Stimulated activated CD8-positive, alpha-beta memory T cell treated with anti-CD3 and anti-CD28 coated beads, Interleukin-15, amount 100 ng/mL, for 4 hours (primary cell): ENCODE results near the gene PHF23.
"Not testable (repeated sequence)": the region's sequence is repeated elsewhere in the genome, so short reads cannot be mapped to it uniquely, and the experiment has no call there.

ENCODE experiments used
- DNase-seq, 2 donors: peaks; one replicate each; pipeline ENCODE4 v3.0.0-alpha.2; 2020; ENCODE audit warnings: low read depth in 2 of 2

Gene PHF23

GRCh38 chr17:7258731-7259554, 19.7 kb upstream of the PHF23 start:
- no peak for DNase-seq

GRCh38 chr17:7256766-7257456, 17.7 kb upstream of the PHF23 start:
- DNase-seq: no peak

GRCh38 chr17:7254511-7254910, 15.3 kb upstream of the PHF23 start:
- no peak for DNase-seq

DNA sequence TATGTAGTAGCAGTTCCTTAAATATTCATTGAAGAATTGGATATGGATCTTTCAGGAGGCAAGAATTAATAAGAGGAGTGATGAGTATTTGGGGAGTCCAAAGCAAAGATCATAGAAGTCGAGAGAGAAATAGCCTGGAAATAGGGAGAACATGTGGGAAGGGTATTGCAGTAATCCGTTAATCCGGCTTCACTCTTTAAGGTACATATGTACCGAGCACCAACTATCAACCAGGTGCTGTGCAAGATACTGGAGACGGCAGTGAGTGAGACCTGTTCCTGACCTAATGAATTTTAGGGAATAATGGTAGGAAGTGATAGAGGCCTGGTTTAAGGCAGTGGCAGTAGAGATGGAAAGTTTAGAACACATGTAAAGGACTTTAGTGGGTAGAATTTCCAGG, 13.8 kb upstream of the PHF23 start:
- no peak for DNase-seq

- peak; percentile 69 to 73 for DNase-seq
Measured at GRCh38 chr17:7252176-7253043, 13.2 kb upstream of the PHF23 start, which contains the start of gene ELP5. ELP5 (plus strand) TSS chr17:7252215; CDS start chr17:7252551, 336 bp downstream.

DNA sequence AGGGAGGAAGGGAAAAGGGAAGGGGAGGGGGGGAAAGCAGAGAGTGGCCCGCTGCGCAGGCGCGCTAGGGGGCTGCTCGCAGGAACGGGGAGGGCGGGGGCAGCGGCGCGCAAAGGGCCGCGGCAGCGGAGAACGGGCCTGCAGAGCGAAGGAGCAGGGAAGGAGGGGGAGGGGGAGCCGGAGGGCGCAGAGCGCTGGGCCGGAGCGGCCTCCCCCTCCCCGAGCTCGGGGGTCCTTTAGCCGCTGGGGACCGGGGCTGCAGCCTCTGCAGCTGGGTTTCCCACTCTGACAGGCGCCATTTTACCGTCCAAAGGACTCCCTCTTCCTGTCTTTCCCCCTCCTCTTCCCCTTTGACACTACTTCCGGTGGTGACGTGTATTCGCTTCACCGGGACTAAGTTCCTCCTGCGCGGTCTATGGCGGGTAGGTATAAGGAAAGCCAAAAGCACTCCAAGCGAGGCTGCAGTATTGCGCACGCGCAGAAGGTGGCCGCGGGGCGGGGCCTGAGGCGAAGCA, 12.5 kb upstream of the PHF23 start, which contains the start of gene CTDNEP1:
Gene CTDNEP1 (minus strand): TSS at position 74 of the 515 bp plus-strand sequence. CDS start 438 bp downstream, outside the sequence.
- DNase-seq: peak; percentile 97 to 99

DNA sequence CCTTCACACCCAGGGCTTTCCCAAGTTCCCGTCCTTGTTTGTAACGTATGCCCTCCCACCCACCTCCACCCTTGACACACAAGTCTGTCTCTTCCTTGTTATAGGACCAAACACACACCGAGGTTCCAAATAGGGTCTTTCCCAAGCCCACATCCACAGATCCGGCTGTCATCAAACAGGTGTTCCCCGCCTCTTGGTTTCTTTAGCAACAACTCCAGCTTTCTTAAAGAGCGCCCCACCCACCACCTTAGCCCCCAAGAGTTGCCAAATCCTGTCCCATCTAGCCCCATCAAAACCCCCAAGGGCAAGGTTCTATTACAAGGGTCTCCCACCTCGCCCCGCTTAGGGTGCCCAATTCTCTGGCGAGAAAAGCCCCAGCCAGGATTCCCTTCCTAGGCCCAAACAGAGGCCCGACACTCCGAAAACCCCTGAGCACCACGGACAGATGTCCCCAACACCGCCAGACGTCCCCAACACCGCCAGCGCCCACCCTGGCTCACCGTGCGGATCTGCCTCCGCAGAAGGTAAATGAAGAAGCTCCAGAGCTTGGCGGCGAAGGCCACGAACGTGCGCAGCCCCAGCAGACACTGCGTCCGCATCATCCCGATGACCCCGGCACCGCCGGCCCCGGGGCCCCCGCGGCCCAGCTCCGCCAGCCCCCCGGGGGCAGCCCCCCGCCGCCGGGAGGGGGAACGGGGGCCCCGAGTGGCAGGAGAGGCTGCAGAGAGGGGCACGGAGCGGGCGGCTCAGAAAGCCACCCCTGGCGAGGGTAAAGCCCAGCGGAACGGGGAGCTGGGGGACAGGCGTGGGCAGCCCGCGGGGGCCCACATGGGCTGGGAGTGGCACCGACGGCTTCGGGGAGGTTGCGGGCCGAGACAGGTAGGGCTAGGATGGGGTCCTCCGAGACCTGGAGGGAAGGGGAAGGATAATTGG, 11.7 kb upstream of the PHF23 start:
- no peak for DNase-seq

GRCh38 chr17:7249830-7250229, 10.6 kb upstream of the PHF23 start:
- no peak for DNase-seq

DNA sequence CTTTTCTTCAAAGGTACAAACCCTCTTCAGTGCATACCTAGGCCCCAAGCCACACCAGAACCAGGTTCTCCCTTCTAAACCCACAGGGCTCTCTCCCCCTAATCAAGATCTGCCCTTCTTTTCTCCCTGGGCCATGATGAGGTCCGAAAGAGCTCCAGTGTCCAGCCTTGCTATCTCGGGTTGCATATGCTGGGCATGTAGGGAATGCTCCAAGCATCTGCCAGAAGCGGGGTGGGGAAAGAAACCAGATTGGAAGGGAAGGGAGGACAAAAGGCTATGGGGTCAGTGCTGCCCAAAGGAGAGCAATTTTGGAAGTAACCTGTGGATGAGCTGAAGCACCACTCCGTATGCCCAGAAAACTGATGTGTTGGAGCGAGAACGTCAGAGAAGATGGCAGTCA, 10.0 kb upstream of the PHF23 start:
- DNase-seq: no peak

DNA sequence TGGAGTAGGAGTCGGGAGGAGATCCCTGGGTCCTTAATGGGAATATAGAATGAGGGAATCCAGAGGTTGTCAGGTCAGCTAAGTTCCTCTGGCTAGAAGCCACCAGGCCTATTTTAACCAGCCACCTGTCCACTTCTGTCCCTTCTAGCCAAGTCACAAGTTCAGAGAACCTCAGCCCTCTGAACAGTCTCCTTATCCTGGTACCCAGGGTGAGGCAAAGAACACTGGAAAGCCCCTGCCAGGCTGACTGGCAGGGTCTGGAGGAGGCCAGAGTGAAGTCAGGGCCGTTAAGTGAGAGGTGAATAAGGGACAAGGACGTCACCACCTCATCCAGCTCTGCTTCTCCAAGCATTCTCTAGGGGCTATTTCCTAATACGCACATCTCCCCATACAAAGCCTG, 9.5 kb upstream of the PHF23 start:
- DNase-seq: no peak

DNA sequence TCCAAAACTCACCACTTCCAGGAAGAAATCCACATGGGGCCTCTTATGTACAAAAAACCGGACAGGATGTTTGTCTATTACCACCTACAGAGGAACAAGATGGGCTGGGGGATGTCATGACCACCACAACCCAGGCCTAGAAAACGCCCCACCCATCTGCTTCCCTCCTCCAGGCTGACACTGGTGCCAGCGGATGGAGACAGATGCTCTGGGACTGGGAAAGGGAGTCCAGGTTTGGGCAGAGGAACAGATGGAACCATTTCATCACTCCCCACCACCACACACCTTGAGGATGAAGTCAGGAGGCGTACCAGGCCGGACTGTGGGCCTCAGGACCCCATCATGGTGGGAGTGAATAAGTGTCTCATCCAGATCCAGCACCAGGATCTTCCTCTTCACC, 7.5 kb upstream of the PHF23 start:
- DNase-seq: no peak

DNA sequence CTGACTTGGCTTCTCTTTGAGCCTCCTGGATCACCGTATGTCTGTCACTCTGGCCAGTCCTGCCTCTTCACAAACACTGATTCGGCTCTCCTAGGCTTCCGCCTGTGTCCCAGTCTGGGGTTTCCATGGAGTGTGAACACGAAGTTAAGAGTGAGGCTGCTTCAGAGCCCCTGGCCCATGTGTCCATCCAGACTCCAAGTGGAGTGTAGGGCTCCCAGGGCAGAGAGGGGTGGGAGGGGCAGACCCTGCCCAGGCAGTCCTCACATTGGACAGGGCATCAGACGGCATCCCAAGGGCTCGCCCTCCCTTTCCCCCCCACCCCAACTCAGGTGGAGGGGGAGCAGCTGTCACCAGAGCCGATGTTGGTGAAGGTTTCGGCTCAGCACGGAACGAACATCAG, 4.6 kb upstream of the PHF23 start:
- DNase-seq: not testable (repeated sequence)

DNA sequence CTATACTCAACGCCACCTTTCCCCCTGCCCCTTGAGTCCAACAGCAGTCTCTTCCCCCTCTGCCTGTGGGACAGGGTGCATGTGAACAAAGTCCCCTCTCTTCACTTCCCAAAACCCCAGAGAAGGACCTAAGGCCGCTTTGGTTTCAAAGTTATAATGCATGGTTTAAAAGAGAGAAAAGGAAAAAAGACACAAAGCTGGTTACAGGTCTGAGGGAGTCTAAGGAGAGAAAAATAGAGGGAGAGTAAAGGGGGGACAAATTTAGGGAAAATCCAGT, 4.1 kb upstream of the PHF23 start:
- DNase-seq: no peak

DNA sequence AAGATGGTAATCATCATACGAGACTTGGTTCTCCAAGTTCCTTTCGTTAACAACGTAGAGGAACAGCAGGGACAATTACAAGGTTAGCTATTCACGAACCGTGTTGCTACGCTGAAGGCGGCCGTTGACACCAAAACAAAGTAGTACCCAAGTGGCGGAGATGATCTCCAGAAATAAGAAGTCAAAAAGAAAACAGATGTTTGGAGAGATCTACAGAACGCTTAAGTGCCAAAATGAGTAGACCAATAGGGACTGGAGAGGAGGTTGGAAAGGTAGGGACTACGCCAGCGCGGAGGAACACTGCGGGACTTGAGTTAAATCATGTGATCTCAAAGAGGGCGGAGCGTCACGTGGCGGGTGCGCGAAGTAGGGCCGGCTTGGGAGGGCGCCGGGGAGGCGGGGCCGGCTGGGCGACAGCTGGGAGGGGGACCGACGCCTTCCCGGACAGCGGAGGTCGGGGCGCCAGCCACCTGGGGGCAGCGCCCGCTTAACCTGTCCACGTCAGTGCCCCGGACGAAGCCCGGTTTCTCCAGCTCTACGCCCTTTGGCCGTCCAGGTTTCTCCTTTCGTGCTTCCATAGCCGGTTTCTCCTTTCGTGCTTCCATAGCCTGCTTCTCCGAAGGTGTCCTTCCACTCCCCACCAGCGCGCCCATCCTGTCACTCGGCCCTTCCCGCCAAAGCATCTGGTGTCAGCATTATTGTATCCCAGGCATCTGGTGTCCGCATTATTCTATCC, 3.6 kb upstream of the PHF23 start:
- peak; percentile 85 for DNase-seq

- DNase-seq: peak; percentile 83 to 90
Measured at GRCh38 chr17:7241783-7242716, 2.8 kb upstream of the PHF23 start, which contains the start of gene GABARAP. GABARAP (minus strand) TSS chr17:7242449; CDS start chr17:7242330, 119 bp downstream.

GRCh38 chr17:7241090-7241733, 2.0 kb upstream of the PHF23 start:
- no peak for DNase-seq

GRCh38 chr17:7240375-7240774, 1.1 kb upstream of the PHF23 start:
- DNase-seq: no peak

GRCh38 chr17:7238420-7239090, 702 bp downstream of the PHF23 start:
- no peak for DNase-seq
